OCI-LY1 (cell line): ENCODE results near the gene COP1.

ENCODE experiments used
- H2AFZ ChIP-seq: fragments of 200-600 bp; sonication (generic), shearing (Covaris generic); 2 replicates; pipeline ENCODE4 v1.6.0; 2014; ENCODE audit warnings: antibody characterized with exemption, mild to moderate bottlenecking, low read length
- H3F3A ChIP-seq: fragments of 200-600 bp; sonication (generic), shearing (Covaris generic); 2 replicates; pipeline ENCODE4 v1.6.0; 2014; ENCODE audit warnings: mild to moderate bottlenecking, antibody characterized with exemption, low read length, moderate library complexity; ENCODE audit not compliant: insufficient read depth
- H3K27ac ChIP-seq: fragments of 200-600 bp; sonication (generic); 2 replicates; pipeline ENCODE4 v1.5.1; 2014; ENCODE audit warnings: low read length, mixed run types, mild to moderate bottlenecking, low read depth; ENCODE audit not compliant: poor library complexity, severe bottlenecking
- H3K27me3 ChIP-seq: fragments of 200-600 bp; sonication (generic); 2 replicates; pipeline ENCODE4 v1.6.0; 2014; ENCODE audit warnings: antibody characterized with exemption, mild to moderate bottlenecking, low read length, moderate library complexity; ENCODE audit not compliant: insufficient read depth
- H3K36me3 ChIP-seq: fragments of 200-600 bp; sonication (generic); 2 replicates; pipeline ENCODE4 v1.6.1; 2014; ENCODE audit warnings: mild to moderate bottlenecking, antibody characterized with exemption, low read length, moderate library complexity, mixed read lengths; ENCODE audit not compliant: insufficient read depth
- H3K4me1 ChIP-seq: fragments of 200-600 bp; sonication (generic); 2 replicates; pipeline ENCODE4 v1.5.1; 2014; ENCODE audit warnings: mild to moderate bottlenecking, low read length, moderate library complexity; ENCODE audit not compliant: insufficient read depth, severe bottlenecking
- H3K4me2 ChIP-seq: fragments of 200-600 bp; sonication (generic), shearing (Covaris generic); 2 replicates; pipeline ENCODE4 v1.6.1; 2014; ENCODE audit warnings: low read length
- H3K4me3 ChIP-seq: fragments of 200-600 bp; sonication (generic); 2 replicates; pipeline ENCODE4 v1.5.1; 2014; ENCODE audit warnings: low read length, low read depth, mild to moderate bottlenecking, mixed read lengths; ENCODE audit not compliant: poor library complexity, severe bottlenecking
- H3K79me2 ChIP-seq: fragments of 200-600 bp; shearing (Covaris generic); 2 replicates; pipeline ENCODE4 v1.6.1; 2016; ENCODE audit warnings: mixed run types, low read length, mixed read lengths; ENCODE audit not compliant: insufficient read depth
- H3K9ac ChIP-seq: fragments of 200-600 bp; sonication (generic), shearing (Covaris generic); 2 replicates; pipeline ENCODE4 v1.6.1; 2014; ENCODE audit warnings: mild to moderate bottlenecking, low read length, mixed read lengths
- H3K9me2 ChIP-seq: fragments of 200-600 bp; sonication (generic), shearing (Covaris generic); 2 replicates; pipeline ENCODE4 v1.6.1; 2014; ENCODE audit warnings: low read depth, mild to moderate bottlenecking, low read length, mixed read lengths
- H3K9me3 ChIP-seq: fragments of 200-600 bp; shearing (Covaris generic); 2 replicates; pipeline ENCODE4 v1.6.1; 2014; ENCODE audit warnings: low read length, mixed read lengths
- H4K20me1 ChIP-seq: fragments of 200-600 bp; sonication (generic), shearing (Covaris generic); 2 replicates; pipeline ENCODE4 v1.6.0; 2016; ENCODE audit warnings: mild to moderate bottlenecking, low read length; ENCODE audit not compliant: insufficient read depth
- EZH2 ChIP-seq: fragments of 200-600 bp; sonication (generic), shearing (Covaris generic); IDR thresholded peaks from 2 replicates; pipeline ENCODE4 v1.8.0; 2017; ENCODE audit warnings: borderline replicate concordance, mixed run types, mild to moderate bottlenecking, antibody characterized with exemption, low read length, moderate library complexity, mixed read lengths
- TF ChIP-seq, protein P1 (sequence below): fragments of 200-600 bp; sonication (generic), shearing (Covaris generic); IDR thresholded peaks from 2 replicates; pipeline ENCODE4 v1.5.1; 2017; ENCODE audit warnings: mild to moderate bottlenecking, antibody characterized with exemption, low read length, moderate library complexity, mixed read lengths

COP1 gene

GRCh38 chr1:176159993-176160392 is 47.1 kb downstream of the COP1 start:
- Histone ChIP-seq H3K9me2 (no peaks in the 10 kb centered on the region), H3K27ac (no peak overlapping the region), H3K4me2 (no peak overlapping the region), H3K27me3 (no peaks in the 10 kb centered on the region), H3K4me1 (no peaks in the 10 kb centered on the region), H3F3A (no peaks in the 10 kb centered on the region), H3K4me3 (no peak overlapping the region), H3K36me3 (peaks cover 76% of the 10 kb centered on the region), H3K9ac (no peak overlapping the region), H4K20me1 (no peaks in the 10 kb centered on the region), H2AFZ (no peak overlapping the region), H3K9me3 (peaks cover 15% of the 10 kb centered on the region), H3K79me2 (peaks cover 17% of the 10 kb centered on the region; the same call in 1 of the 2 replicates)
- no peak for TF ChIP-seq EZH2
- TF ChIP-seq, protein P1, sequence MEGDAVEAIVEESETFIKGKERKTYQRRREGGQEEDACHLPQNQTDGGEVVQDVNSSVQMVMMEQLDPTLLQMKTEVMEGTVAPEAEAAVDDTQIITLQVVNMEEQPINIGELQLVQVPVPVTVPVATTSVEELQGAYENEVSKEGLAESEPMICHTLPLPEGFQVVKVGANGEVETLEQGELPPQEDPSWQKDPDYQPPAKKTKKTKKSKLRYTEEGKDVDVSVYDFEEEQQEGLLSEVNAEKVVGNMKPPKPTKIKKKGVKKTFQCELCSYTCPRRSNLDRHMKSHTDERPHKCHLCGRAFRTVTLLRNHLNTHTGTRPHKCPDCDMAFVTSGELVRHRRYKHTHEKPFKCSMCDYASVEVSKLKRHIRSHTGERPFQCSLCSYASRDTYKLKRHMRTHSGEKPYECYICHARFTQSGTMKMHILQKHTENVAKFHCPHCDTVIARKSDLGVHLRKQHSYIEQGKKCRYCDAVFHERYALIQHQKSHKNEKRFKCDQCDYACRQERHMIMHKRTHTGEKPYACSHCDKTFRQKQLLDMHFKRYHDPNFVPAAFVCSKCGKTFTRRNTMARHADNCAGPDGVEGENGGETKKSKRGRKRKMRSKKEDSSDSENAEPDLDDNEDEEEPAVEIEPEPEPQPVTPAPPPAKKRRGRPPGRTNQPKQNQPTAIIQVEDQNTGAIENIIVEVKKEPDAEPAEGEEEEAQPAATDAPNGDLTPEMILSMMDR, result no peak

DNA sequence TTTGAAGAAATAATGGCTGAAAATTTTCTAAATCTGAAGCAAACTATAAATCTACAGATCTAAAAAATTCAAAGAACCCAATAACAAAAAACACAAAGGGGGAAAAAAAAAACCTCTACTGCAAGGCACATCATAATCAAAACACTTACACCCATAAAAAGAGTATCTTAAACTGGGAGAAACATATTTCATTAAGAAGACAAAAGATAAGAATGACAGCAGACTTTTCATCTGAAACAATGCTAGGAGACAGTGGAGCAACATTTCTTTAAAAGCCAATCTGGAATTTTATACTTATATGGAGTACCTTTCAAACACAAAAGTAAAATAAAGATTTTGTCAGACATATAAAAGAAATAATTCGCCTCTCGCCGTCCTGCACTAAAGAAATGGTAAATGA is 49.1 kb downstream of the COP1 start:
- Histone ChIP-seq H3K9me2 (no peaks in the 10 kb centered on the region), H3F3A (no peaks in the 10 kb centered on the region), H4K20me1 (no peaks in the 10 kb centered on the region), H3K9ac (no peak overlapping the region), H3K27ac (no peak overlapping the region), H2AFZ (no peak overlapping the region), H3K4me2 (no peak overlapping the region), H3K4me1 (no peaks in the 10 kb centered on the region), H3K36me3 (peaks cover 86% of the 10 kb centered on the region), H3K79me2 (peaks cover 17% of the 10 kb centered on the region; the same call in 1 of the 2 replicates), H3K9me3 (peaks cover 15% of the 10 kb centered on the region), H3K4me3 (no peak overlapping the region), H3K27me3 (no peaks in the 10 kb centered on the region)
- no peak for TF ChIP-seq EZH2
- TF ChIP-seq, protein P1, result no peak

- Histone ChIP-seq H3K27me3 (no peaks in the 10 kb centered on the region), H3K79me2 (no peaks in the 10 kb centered on the region), H3K4me2 (no peak overlapping the region), H3K36me3 (peaks cover 54% of the 10 kb centered on the region), H2AFZ (no peak overlapping the region), H3K27ac (no peak overlapping the region), H3F3A (no peaks in the 10 kb centered on the region), H4K20me1 (no peaks in the 10 kb centered on the region), H3K9ac (no peak overlapping the region), H3K4me3 (no peak overlapping the region), H3K9me2 (no peaks in the 10 kb centered on the region), H3K9me3 (peaks cover 9% of the 10 kb centered on the region; the same call in 1 of the 2 replicates), H3K4me1 (no peaks in the 10 kb centered on the region)
- TF ChIP-seq, protein P1, result no peak
- no peak for TF ChIP-seq EZH2
Measured at GRCh38 chr1:176149939-176150807, 56.9 kb downstream of the COP1 start.
